LNCAP (cell line): ENCODE measurements around the gene METAP2.

Experiments
- CTCF ChIP-seq: fragments of 450-650 bp; IDR thresholded peaks from 2 replicates; pipeline ENCODE4 v1.5.1; 2017; ENCODE audit warnings: mild to moderate bottlenecking

The METAP2 gene

GRCh38 chr12:95473884-95474659, at the start of gene METAP2:
Gene METAP2, plus strand, starts transcription at chr12:95474152. Its CDS starts 28 bp downstream, at chr12:95474180.
- no peak for TF ChIP-seq CTCF

- TF ChIP-seq CTCF = no peak
These were observed 49.5 kb upstream of the METAP2 start for GRCh38 chr12:95424271-95424994.

- TF ChIP-seq CTCF = no peak
These were observed 44.8 kb upstream of the METAP2 start for GRCh38 chr12:95429172-95429510.

- TF ChIP-seq CTCF = no peak
These were observed 42.8 kb upstream of the METAP2 start for GRCh38 chr12:95431120-95431519.

GRCh38 chr12:95435355-95435754, 38.6 kb upstream of the METAP2 start:
- TF ChIP-seq CTCF = no peak

GRCh38 chr12:95437565-95437964, 36.4 kb upstream of the METAP2 start:
- TF ChIP-seq CTCF = no peak

- TF ChIP-seq CTCF = no peak
These were observed 34.3 kb upstream of the METAP2 start for GRCh38 chr12:95439461-95440230.
